RWPE2 (cell line): Measurements from ENCODE around the gene ARMCX6.

Source experiments
- ATAC-seq: fragments of 200-7000 bp; cut with Tn5 transposase; 3 replicates; pipeline ENCODE4 v1.9.1; 2021; ENCODE audit warnings: low read depth
- DNase-seq: peaks from one replicate; pipeline ENCODE4 v3.0.0-alpha.2; 2020; ENCODE audit warnings: low spot score
- H3K27ac ChIP-seq: fragments of 450-650 bp; 2 replicates; pipeline ENCODE4 v1.5.1; 2017; ENCODE audit warnings: mild to moderate bottlenecking; ENCODE audit not compliant: poor library complexity, severe bottlenecking
- H3K27me3 ChIP-seq: fragments of 250-450 bp; sonication (Bioruptor Pico); 2 replicates; pipeline ENCODE4 v1.5.1; 2021; ENCODE audit warnings: mild to moderate bottlenecking, moderate library complexity; ENCODE audit not compliant: insufficient read depth, poor library complexity, severe bottlenecking
- H3K36me3 ChIP-seq: fragments of 250-450 bp; sonication (Bioruptor Pico); 2 replicates; pipeline ENCODE4 v1.5.1; 2020; ENCODE audit warnings: low read depth, mild to moderate bottlenecking, moderate library complexity
- H3K4me1 ChIP-seq: fragments of 250-450 bp; sonication (Bioruptor Pico); 2 replicates; pipeline ENCODE4 v1.5.1; 2021; ENCODE audit warnings: mild to moderate bottlenecking, moderate library complexity; ENCODE audit not compliant: insufficient read depth, poor library complexity, severe bottlenecking
- H3K4me3 ChIP-seq: fragments of 250-450 bp; sonication (Bioruptor Pico); 2 replicates; pipeline ENCODE4 v1.5.1; 2021; ENCODE audit warnings: mild to moderate bottlenecking, moderate library complexity; ENCODE audit not compliant: severe bottlenecking
- H3K9me3 ChIP-seq: fragments of 250-450 bp; sonication (Bioruptor Pico); 2 replicates; pipeline ENCODE4 v1.5.1; 2021; ENCODE audit warnings: mild to moderate bottlenecking, moderate library complexity; ENCODE audit not compliant: severe bottlenecking
- TF ChIP-seq, protein P1 (sequence below): fragments of 450-650 bp; IDR thresholded peaks from one replicate; pipeline ENCODE4 v1.5.1; 2017; ENCODE audit warnings: mild to moderate bottlenecking, moderate library complexity; ENCODE audit not compliant: poor library complexity, severe bottlenecking

Gene ARMCX6

DNA sequence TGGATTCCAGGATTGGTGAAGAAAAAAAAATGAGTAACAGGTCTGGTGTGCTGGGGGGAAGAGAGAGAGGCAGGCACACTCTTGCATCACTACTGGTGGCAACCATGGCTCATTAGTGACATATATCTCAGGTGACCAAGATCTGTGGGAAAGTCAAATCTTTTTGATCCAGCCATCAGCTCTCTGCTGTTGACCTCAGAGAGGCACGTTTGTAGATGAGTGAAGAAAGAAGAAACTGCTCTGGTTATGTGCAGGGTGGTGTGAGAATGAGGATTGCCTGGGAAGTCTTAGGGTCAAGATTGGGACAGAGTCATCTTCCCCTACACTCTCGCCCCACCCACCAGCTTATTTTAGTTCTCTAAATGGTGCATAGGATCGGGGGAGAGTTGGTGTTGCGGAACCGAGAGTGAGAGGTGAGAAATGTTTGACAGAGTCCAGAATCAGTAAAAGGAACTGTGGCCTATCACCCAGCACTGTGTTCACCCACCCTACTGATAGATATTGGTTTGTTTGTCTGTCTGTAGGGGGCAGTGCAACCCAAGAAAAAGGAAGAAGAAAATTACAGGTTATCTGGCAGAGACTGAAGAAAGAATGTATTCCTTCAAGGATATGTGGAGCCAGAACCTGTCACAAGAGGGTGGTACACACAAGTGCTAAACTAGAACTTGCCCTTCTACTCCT, 21.9 kb downstream of the ARMCX6 start:
- ATAC-seq (peak; percentile 64), DNase-seq (no peak)
- H3K4me3 ChIP-seq = no peak overlapping the region
- no peaks in the 10 kb centered on the region for H3K4me1 ChIP-seq
- H3K27ac ChIP-seq = no peak overlapping the region
- H3K36me3 ChIP-seq = no peaks in the 10 kb centered on the region
- no peaks in the 10 kb centered on the region for H3K27me3 ChIP-seq
- TF ChIP-seq, protein P1, sequence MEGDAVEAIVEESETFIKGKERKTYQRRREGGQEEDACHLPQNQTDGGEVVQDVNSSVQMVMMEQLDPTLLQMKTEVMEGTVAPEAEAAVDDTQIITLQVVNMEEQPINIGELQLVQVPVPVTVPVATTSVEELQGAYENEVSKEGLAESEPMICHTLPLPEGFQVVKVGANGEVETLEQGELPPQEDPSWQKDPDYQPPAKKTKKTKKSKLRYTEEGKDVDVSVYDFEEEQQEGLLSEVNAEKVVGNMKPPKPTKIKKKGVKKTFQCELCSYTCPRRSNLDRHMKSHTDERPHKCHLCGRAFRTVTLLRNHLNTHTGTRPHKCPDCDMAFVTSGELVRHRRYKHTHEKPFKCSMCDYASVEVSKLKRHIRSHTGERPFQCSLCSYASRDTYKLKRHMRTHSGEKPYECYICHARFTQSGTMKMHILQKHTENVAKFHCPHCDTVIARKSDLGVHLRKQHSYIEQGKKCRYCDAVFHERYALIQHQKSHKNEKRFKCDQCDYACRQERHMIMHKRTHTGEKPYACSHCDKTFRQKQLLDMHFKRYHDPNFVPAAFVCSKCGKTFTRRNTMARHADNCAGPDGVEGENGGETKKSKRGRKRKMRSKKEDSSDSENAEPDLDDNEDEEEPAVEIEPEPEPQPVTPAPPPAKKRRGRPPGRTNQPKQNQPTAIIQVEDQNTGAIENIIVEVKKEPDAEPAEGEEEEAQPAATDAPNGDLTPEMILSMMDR = peak; percentile 37
- no peaks in the 10 kb centered on the region for H3K9me3 ChIP-seq
